IMR-90 (cell line): ENCODE data around the gene TSNAXIP1. TPM values are rescaled to one million over a fixed set of nuclear protein-coding genes. Genes with fewer than 3 reads are reported as not detected.

Source experiments
- ATAC-seq: fragments of 200-7000 bp; cut with Tn5 transposase; 2 replicates; pipeline ENCODE4 v1.9.1; 2020; ENCODE audit warnings: low read depth, mild to moderate bottlenecking, moderate library complexity
- BruUV-seq: library from RNA; stranded (reverse); fragments of 400-500 nt; replicated peaks from 2 replicates; lab custom pipeline; 2021; lab: Mats Ljungman, UMichigan
- CTCF ChIA-PET: fragments of 300-600 bp; formaldehyde crosslinking; extraction: SDS; loops from one replicate; lab custom pipeline; 2021; ENCODE audit warnings: antibody characterized with exemption; lab: Yijun Ruan, JAX
- POLR2A ChIA-PET: fragments of 300-600 bp; sonication (Branson Sonifier 250); formaldehyde crosslinking; loops from one replicate; lab custom pipeline; 2022; ENCODE audit warnings: antibody characterized with exemption; ENCODE audit not compliant: unreplicated experiment; lab: Charles Lee
- DNase-seq: peaks from one replicate; pipeline ENCODE4 v3.0.0; 2013
- H2AFZ ChIP-seq: replicated peaks from 2 replicates; pipeline ENCODE3; 2013; ENCODE audit warnings: low read length, mild to moderate bottlenecking; ENCODE audit not compliant: poor library complexity
- H2AK5ac ChIP-seq: 2 replicates; pipeline ENCODE4 v1.6.1; 2013; ENCODE audit warnings: low read depth, low read length, inconsistent platforms
- H2AK9ac ChIP-seq: replicated peaks from 2 replicates; pipeline ENCODE3; 2013; ENCODE audit warnings: mild to moderate bottlenecking, low read depth, low read length, moderate library complexity; ENCODE audit not compliant: poor library complexity
- H2BK120ac ChIP-seq: 2 replicates; pipeline ENCODE4 v1.6.1; 2013; ENCODE audit warnings: low read depth, low read length, inconsistent platforms
- H2BK15ac ChIP-seq: 3 replicates; pipeline ENCODE4 v1.6.1; 2013; ENCODE audit warnings: low read depth, low read length, inconsistent platforms
- H2BK20ac ChIP-seq: 2 replicates; pipeline ENCODE4 v1.6.1; 2013; ENCODE audit warnings: low read depth, mild to moderate bottlenecking, inconsistent platforms, low read length, moderate library complexity
- H2BK5ac ChIP-seq: 2 replicates; pipeline ENCODE4 v1.6.1; 2013; ENCODE audit warnings: mild to moderate bottlenecking, low read depth, low read length, inconsistent platforms; ENCODE audit not compliant: poor library complexity, severe bottlenecking
- H3K14ac ChIP-seq: replicated peaks from 2 replicates; pipeline ENCODE4 v1.6.1; 2013; ENCODE audit warnings: low read depth, low read length, inconsistent platforms
- H3K18ac ChIP-seq: 2 replicates; pipeline ENCODE4 v1.6.1; 2013; ENCODE audit warnings: low read depth, low read length, control low read depth
- H3K23ac ChIP-seq: 2 replicates; pipeline ENCODE4 v1.6.1; 2013; ENCODE audit warnings: low read depth, low read length, inconsistent platforms
- H3K27ac ChIP-seq: 2 replicates; pipeline ENCODE4 v1.5.1; 2013; ENCODE audit warnings: mild to moderate bottlenecking, control low read depth, low read length; ENCODE audit not compliant: insufficient read depth
- H3K27me3 ChIP-seq: 2 replicates; pipeline ENCODE4 v1.6.1; 2013; ENCODE audit warnings: low read length; ENCODE audit not compliant: control insufficient read depth, insufficient read depth
- H3K36me3 ChIP-seq: 2 replicates; pipeline ENCODE4 v1.6.1; 2013; ENCODE audit warnings: low read length, mixed read lengths; ENCODE audit not compliant: control insufficient read depth, insufficient read depth
- H3K4ac ChIP-seq: 2 replicates; pipeline ENCODE4 v1.6.1; 2013; ENCODE audit warnings: low read depth, low read length, inconsistent platforms
- H3K4me1 ChIP-seq: 2 replicates; pipeline ENCODE4 v1.6.1; 2013; ENCODE audit warnings: low read length, mixed read lengths; ENCODE audit not compliant: control insufficient read depth, insufficient read depth
- H3K4me2 ChIP-seq: 2 replicates; pipeline ENCODE4 v1.6.1; 2013; ENCODE audit warnings: low read depth, mild to moderate bottlenecking, control low read depth, low read length, moderate library complexity
- H3K4me3 ChIP-seq: 2 replicates; pipeline ENCODE4 v1.5.1; 2013; ENCODE audit warnings: low read depth, mild to moderate bottlenecking, control low read depth, low read length, moderate library complexity; ENCODE audit not compliant: insufficient read depth
- H3K56ac ChIP-seq: 2 replicates; pipeline ENCODE4 v1.6.1; 2013; ENCODE audit warnings: low read length, inconsistent platforms; ENCODE audit not compliant: insufficient read depth; ENCODE audit errors: extremely low read depth
- H3K79me1 ChIP-seq, 2 experiments: 2 replicates each; pipeline ENCODE4 v1.6.1; 2013; ENCODE audit warnings: low read length in 2 of 2, inconsistent platforms in 1 of 2, low read depth in 1 of 2
- H3K9ac ChIP-seq: 2 replicates; pipeline ENCODE4 v1.6.1; 2013; ENCODE audit warnings: low read depth, low read length, control low read depth
- H3K9me1 ChIP-seq: 2 replicates; pipeline ENCODE4 v1.6.1; 2013; ENCODE audit warnings: low read length, inconsistent platforms; ENCODE audit not compliant: insufficient read depth
- H3K9me3 ChIP-seq: 2 replicates; pipeline ENCODE4 v1.6.1; 2013; ENCODE audit warnings: low read length; ENCODE audit not compliant: control insufficient read depth, insufficient read depth
- H4K20me1 ChIP-seq: 2 replicates; pipeline ENCODE4 v1.6.1; 2013; ENCODE audit warnings: low read length, inconsistent platforms; ENCODE audit not compliant: insufficient read depth
- H4K5ac ChIP-seq: 2 replicates; pipeline ENCODE4 v1.6.1; 2013; ENCODE audit warnings: mild to moderate bottlenecking, low read depth, low read length, control low read depth
- H4K8ac ChIP-seq, 2 experiments: 2 replicates each; pipeline ENCODE4 v1.6.1; 2013; ENCODE audit warnings: low read depth in 2 of 2, low read length in 2 of 2, control low read depth in 1 of 2, inconsistent platforms in 1 of 2
- H4K91ac ChIP-seq: 2 replicates; pipeline ENCODE4 v1.6.1; 2013; ENCODE audit warnings: low read depth, low read length, inconsistent platforms; ENCODE audit not compliant: insufficient read depth
- BHLHE40 ChIP-seq: fragments of 150-350 bp; IDR thresholded peaks from 2 replicates; pipeline ENCODE4 v1.6.1; 2016; ENCODE audit warnings: mild to moderate bottlenecking, low read depth, low read length
- MXI1 ChIP-seq: IDR thresholded peaks from 2 replicates; pipeline ENCODE4 v1.6.1; 2012; ENCODE audit warnings: low read depth, mild to moderate bottlenecking, low read length, moderate library complexity, borderline replicate concordance
- NFE2L2 ChIP-seq: fragments of 150-350 bp; IDR thresholded peaks from 2 replicates; pipeline ENCODE4 v1.6.1; 2016; ENCODE audit warnings: low read depth, mild to moderate bottlenecking, low read length
- WGBS, 2 experiments: methylation state at CpG; one replicate each; pipeline versions ENCODE4 v1.1.5 to v1.1.7; 2013; ENCODE audit warnings: missing lambda C conversion rate in 2 of 2; ENCODE audit not compliant: insufficient read length in 1 of 2; ENCODE audit errors: extremely low coverage in 2 of 2; 5-methylcytosine and 5-hydroxymethylcytosine counted together
- dilution Hi-C: fragments of 300-500 bp; cut with HindIII; formaldehyde crosslinking; loops from one replicate; pipeline ENCODE4 v1.14.3; 2018; ENCODE audit warnings: low sequenced_read_pairs; ENCODE audit not compliant: unreplicated experiment
- in situ Hi-C: fragments of 300-500 bp; cut with MboI; formaldehyde crosslinking; loops from 3 replicates; pipeline ENCODE4 v1.14.3; 2019; ENCODE audit warnings: low sequenced_read_pairs, inconsistent platforms, mixed read lengths
- intact Hi-C: fragments of 100-400 bp; cut with micrococcal nuclease; formaldehyde crosslinking; loops from 2 replicates; pipeline ENCODE4 v1.10.0; 2022
- polyA plus RNA-seq, 3 experiments: library from polyadenylated mRNA; depleted of rRNA; stranded (reverse); fragments of >200 nt; gene quantifications; 2 replicates each; pipeline ENCODE4 v1.2.3, GENCODE V29; 2012; ENCODE audit warnings: low replicate concordance in 1 of 3
- total RNA-seq: library from RNA; depleted of rRNA; stranded (reverse); fragments of >200 nt; gene quantifications from 2 replicates; pipeline ENCODE4 v1.2.3, GENCODE V29; 2012
- TF ChIP-seq, protein P1 (sequence below): fragments of 150-350 bp; IDR thresholded peaks from 2 replicates; pipeline ENCODE4 v1.6.1; 2016; ENCODE audit warnings: low read depth, mild to moderate bottlenecking, low read length, moderate library complexity, borderline replicate concordance

The TSNAXIP1 gene
- total and polyA plus RNA-seq, 2 of the 4 experiments (the other 2 are of a cell fraction), result 0.72 to 1.4 TPM

DNA sequence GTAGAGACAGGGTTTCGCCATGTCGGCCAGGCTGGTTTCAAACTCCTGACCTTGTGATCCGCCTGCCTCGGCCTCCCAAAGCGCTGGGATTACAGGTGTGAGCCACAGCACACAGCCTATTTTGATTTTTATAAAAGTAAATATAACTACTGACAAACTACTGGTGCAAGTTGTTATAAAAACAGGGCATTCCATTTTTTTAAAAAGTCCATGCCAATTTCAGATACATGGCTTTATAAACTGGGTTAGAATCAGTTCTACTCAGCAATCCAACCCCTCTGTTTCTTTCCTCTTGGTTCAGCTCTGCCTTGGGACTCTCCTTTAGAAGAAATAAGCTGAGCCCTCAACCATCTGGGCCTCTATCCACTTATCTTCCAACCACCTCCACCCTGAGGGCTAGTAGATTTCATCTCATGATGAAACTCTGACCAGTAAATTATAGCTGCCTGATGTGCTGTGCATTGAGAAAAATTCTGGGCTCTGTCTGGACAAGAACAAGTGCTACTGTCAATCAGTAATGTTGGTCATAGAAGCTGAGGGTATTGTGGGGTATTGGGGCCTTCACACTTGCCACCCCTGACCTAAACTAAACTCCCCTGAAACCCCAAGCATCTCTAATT is 10.5 kb upstream of the TSNAXIP1 start:
- Histone ChIP-seq H2BK20ac (no peak overlapping the region), H3K23ac (no peak overlapping the region), H2AK5ac (no peak overlapping the region), H3K27me3 (no peaks in the 10 kb centered on the region), H3K9ac (no peak overlapping the region), H2BK15ac (no peak overlapping the region), H4K5ac (no peak overlapping the region), H4K8ac (no peak overlapping the region), H3K27ac (no peak overlapping the region), H3K9me1 (peaks cover 11% of the 10 kb centered on the region), H4K20me1 (peaks cover 29% of the 10 kb centered on the region), H3K79me1 (peaks cover 38 to 71% of the 10 kb centered on the region in 2 experiments), H3K56ac (no peak overlapping the region), H4K91ac (no peak overlapping the region), H3K4me3 (no peak overlapping the region), H3K14ac (no peak overlapping the region), H3K18ac (no peak overlapping the region), H3K4me1 (no peaks in the 10 kb centered on the region), H3K4me2 (no peak overlapping the region), H3K4ac (no peak overlapping the region), H3K9me3 (no peaks in the 10 kb centered on the region), H2BK5ac (no peak overlapping the region), H2AK9ac (no peak overlapping the region), H2AFZ (no peak overlapping the region), H2BK120ac (no peak overlapping the region), H3K36me3 (peaks cover 8% of the 10 kb centered on the region)
- no peak for ATAC-seq
- ChIA-PET CTCF (no interaction called here), POLR2A (no interaction called here)
- TF ChIP-seq BHLHE40, result no peak
- no peak for TF ChIP-seq MXI1
- TF ChIP-seq NFE2L2, result no peak
- TF ChIP-seq, protein P1, sequence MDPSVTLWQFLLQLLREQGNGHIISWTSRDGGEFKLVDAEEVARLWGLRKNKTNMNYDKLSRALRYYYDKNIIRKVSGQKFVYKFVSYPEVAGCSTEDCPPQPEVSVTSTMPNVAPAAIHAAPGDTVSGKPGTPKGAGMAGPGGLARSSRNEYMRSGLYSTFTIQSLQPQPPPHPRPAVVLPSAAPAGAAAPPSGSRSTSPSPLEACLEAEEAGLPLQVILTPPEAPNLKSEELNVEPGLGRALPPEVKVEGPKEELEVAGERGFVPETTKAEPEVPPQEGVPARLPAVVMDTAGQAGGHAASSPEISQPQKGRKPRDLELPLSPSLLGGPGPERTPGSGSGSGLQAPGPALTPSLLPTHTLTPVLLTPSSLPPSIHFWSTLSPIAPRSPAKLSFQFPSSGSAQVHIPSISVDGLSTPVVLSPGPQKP, result no peak
- WGBS, 2 experiments, result no CpG with 5 or more reads among the region's 5 CpGs
- intact Hi-C loops, result no loop called here
- dilution Hi-C loops, result no loop called here
- DNase-seq, result no peak
- in situ Hi-C loops, result no loop called here
- no TSS peak for BruUV-seq
